RPMI7951 (cell line): ENCODE measurements around the gene CPSF4. TPM values are rescaled to one million over a fixed set of nuclear protein-coding genes. Genes with fewer than 3 reads are reported as not detected.

Experiments
- DNase-seq: peaks from one replicate; pipeline ENCODE4 v3.0.0-alpha.2; 2012; ENCODE audit warnings: low read depth
- total RNA-seq: library from RNA; depleted of rRNA; stranded (reverse); fragments of >200 nt; shearing (Covaris generic); gene quantifications from 2 replicates; pipeline ENCODE4 v1.2.3, GENCODE V29; 2014

Gene CPSF4
- total RNA-seq, 1 experiment from 2014 or later, result 21.7 TPM

GRCh38 chr7:99448855-99449254, 10.1 kb downstream of the CPSF4 start:
- no peak for DNase-seq

GRCh38 chr7:99449326-99449725, 10.6 kb downstream of the CPSF4 start:
- no peak for DNase-seq

- DNase-seq, result no peak
These were observed 13.2 kb downstream of the CPSF4 start for GRCh38 chr7:99451936-99452335.

- no peak for DNase-seq
These were observed 13.8 kb downstream of the CPSF4 start for GRCh38 chr7:99452541-99452940.

DNA sequence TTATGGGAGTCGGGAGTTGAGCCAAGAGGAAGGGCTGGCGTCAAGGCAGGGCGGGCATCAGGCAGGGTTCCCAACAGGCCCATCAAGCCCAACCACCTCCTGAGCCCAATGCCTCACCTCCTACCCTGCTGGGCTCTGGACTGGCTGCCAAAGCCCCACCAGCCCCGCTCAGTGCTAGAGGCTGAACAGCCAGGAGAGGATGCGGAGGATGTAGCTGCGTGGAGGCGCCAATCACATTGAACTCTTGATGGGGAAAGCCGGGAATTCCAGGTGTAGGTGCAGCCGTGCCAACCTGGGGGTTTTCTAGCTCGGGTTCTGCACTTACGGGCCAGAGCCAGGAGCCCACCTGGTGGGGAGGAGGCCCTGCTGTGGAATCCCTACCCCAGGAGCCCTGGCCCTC, 14.4 kb downstream of the CPSF4 start:
- no peak for DNase-seq

DNA sequence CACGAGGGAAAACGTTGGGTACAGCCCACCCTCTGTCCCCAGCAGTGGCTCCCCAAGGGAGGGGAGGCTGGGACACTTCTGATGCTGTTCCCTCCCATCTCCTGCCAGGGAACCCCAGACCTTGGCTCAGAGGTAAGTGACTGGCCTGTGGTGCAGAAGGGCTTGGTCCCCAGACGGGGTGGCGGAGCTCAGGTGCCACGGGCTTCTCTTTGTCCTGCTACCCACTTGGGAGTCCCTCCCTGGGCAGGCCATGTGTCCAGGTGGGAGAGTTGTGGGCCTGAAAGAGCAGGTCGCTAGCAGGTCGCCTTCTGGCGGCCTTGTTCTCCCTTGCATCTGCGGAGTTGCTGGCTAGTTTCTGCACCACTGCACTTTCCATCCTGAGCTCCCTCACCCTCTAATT, 17.1 kb downstream of the CPSF4 start:
- no peak for DNase-seq

- DNase-seq, result no peak
These were observed 17.5 kb downstream of the CPSF4 start for GRCh38 chr7:99456288-99456687.

GRCh38 chr7:99457050-99457649, 18.4 kb downstream of the CPSF4 start:
- DNase-seq, result no peak

- DNase-seq, result no peak
These were observed 19.1 kb downstream of the CPSF4 start for GRCh38 chr7:99457650-99458493.

- DNase-seq, result peak; percentile 25
These were observed 20.3 kb downstream of the CPSF4 start for GRCh38 chr7:99459087-99459486.

DNA sequence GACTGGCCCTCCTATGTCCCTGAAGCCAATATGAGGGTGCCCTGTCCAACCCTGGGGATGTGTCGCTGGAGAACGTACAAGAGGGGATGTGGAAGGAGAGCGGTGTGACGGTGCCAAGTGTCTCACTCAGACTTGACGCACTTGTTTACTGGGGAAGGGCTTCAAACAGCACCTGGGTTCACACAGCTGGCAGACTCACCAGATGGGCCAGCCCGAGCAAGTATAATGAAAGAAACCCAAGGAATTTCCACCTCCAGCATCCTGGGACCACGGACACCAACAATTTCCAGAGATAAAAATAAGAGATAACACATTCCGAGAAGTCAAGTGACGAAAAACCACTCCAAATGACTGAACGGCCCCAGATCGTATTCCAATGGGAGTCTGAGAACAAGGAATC, 21.9 kb downstream of the CPSF4 start:
- no peak for DNase-seq

GRCh38 chr7:99461221-99461620, 22.5 kb downstream of the CPSF4 start:
- no peak for DNase-seq

- DNase-seq, result no peak
These were observed 26.7 kb downstream of the CPSF4 start for GRCh38 chr7:99465421-99465768.

- DNase-seq, result no peak
These were observed 29.7 kb downstream of the CPSF4 start for GRCh38 chr7:99468336-99468918.

DNA sequence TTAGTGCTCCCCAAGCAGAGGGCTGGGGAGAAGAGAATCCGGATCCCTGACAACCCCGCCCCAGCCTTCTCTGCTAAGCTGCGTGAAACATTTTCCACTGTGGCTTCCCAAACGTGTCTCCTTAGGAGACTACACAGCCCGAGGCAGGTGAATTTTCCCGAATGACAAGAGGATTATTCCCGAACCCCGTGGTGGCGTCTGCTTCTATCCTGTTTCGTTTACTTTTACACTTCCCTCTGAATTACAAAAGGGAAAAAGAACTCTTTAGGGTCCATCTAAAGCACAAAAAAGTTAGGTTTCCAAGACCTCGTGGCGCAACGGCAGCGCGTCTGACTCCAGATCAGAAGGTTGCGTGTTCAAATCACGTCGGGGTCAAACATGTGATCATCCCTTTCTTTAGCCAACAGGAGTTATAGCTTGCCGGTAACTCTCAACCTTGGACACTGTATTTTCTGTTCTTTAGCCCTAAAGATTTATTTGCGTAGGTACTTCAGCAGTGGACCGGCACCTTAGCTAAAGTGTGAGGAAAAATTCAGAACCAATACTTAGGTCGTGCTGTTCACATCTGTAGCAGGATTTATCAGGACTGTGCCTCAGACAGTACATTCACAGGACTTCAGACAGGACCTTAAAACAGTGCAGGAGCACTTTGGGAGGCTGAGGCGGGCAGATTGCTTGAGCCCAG, 30.8 kb downstream of the CPSF4 start:
- no peak for DNase-seq

DNA sequence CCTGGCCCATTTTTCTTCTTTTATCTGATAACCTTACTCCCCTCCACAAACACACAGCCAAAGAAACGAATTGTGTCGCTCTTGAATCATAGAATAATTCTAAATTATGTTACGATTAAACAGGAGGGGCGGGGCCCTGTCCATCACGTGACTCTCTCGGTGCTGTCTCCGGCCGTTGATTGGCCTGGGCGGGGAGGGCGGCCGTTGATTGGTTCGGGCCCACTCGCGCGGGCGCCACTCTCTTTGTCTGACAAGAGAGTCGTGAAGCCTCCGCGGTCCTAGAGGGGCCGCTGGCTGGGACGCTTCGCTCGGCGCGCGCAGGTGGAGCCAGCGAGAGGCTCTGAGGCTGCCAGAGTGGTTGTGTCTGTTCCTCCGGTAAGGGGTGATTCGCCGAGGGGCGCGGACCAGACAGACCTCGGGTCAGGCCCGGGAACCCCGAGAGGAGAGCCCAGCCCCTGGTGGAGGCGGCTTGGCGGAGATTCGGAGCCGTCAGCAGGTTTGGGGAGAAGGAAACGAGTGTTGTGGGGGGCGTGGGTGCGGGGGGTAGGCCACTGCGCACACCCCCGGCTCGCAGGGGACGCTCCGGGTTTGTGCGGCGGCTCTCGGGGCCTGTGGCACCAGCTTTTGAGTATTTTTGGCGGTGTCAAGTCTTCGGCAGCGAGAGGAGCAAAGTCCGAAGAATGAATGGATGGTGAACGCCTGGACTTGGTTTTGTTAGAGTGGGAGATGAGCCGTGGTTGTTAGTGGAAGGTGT, 34.0 kb downstream of the CPSF4 start, which contains the start of gene ZNF789:
TSS of gene ZNF789 (plus strand) at position 330 of the 754 bp plus-strand sequence. CDS start 3,567 bp downstream, outside the sequence.
- peak; percentile 97 for DNase-seq

- peak; percentile 80 for DNase-seq
These were observed 34.5 kb downstream of the CPSF4 start for GRCh38 chr7:99473315-99473596.

DNA sequence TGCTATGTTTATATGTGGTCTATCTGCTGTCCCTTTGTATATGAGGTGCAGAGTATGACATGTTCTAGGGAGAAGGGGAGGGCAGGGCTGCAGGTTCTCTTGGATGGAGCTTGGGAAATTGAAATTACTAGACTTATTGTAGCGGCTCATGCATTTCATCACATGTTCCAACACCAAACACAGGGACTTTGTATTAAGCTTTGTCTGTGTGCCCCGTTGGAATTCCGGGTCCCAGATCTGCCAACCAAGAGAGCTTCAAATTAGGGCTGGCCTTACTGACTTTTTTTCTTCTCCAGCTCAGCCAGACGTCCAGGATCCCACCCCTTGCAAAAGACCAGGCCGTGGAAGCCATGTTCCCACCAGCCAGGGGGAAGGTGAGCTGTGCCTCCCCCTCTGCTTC, 37.4 kb downstream of the CPSF4 start:
- DNase-seq, result no peak

DNA sequence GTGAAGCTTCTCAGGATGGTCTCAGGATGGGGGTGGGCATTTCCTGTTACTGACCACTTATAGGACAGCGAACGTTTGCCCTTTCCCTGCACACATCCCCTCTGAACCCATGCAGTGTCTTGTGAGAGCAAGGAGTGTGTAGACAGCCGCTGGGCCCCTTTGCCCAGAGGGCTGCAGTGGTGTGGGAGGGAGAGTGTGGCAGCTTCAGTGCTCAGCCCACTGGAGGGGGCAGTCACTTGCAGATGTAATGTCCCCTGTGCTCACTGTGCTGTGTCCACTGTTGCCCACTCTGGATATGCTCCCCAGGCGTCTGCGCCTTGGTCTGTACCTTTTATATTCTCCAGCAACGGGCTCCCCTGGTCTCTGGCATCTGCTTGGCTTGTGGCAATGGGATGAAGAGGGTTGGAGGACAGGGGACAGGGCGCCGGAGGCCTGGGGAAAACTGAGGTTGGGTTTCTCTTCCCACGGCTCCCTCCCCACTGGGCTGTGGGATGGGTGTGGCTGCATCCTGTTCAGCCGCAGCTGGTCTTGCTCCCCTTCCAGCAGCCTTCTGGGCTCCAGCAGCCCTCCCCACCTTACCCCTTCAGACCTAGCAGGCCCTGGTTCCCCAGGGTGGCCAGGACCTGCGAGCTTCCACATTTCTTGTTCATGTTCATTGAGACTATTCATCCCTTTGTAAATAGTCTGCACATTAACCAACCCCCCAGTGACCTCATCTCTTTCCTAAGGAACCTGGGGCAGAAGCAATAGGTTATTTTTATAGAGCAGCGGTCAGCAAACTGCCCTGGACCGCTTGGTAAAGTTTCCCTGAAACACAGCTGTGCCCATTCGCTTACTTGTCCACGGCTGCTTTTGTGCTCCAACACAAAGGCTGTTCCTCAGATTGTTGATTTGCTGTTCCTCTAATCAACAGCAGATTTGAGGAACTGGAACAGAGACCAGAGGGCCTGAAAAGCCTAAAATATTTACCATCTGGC, 40.0 kb downstream of the CPSF4 start:
- DNase-seq, result no peak

- DNase-seq, result no peak
These were observed 46.4 kb downstream of the CPSF4 start for GRCh38 chr7:99485094-99485493.

- DNase-seq, result no peak
These were observed 50.5 kb downstream of the CPSF4 start for GRCh38 chr7:99489235-99489634.
